Kidney epithelial cell (primary cell): ENCODE measurements around the gene SGSM1. TPM values are rescaled to one million over a fixed set of nuclear protein-coding genes. Genes with fewer than 3 reads are reported as not detected.
A peak's percentile ranks its signal among the peaks of the same experiment; 100 is the strongest.
"Not testable (repeated sequence)": the region's sequence is repeated elsewhere in the genome, so short reads cannot be mapped to it uniquely, and the experiment has no call there.

ENCODE experiments used
- DNase-seq: peaks from one replicate; pipeline ENCODE4 v3.0.0-alpha.2; 2010; ENCODE audit warnings: low read depth
- H3K27me3 ChIP-seq: 2 replicates; pipeline ENCODE4 v1.6.0; 2011; ENCODE audit warnings: low read length; ENCODE audit not compliant: control insufficient read depth, insufficient read depth
- H3K36me3 ChIP-seq: 2 replicates; pipeline ENCODE4 v1.5.1; 2011; ENCODE audit warnings: low read length; ENCODE audit not compliant: control insufficient read depth, insufficient read depth
- H3K4me3 ChIP-seq: 2 replicates; pipeline ENCODE4 v1.5.1; 2011; ENCODE audit warnings: low read depth, mild to moderate bottlenecking, control low read depth, low read length
- CTCF ChIP-seq: IDR thresholded peaks from 2 replicates; pipeline ENCODE4 v1.5.1; 2011; ENCODE audit warnings: mild to moderate bottlenecking, moderate library complexity, low read length, control low read depth, inconsistent platforms; ENCODE audit not compliant: insufficient read depth, poor library complexity, severe bottlenecking
- total RNA-seq: library from RNA; depleted of rRNA; stranded (reverse); fragments of >200 nt; gene quantifications from 2 replicates; pipeline ENCODE4 v1.2.3, GENCODE V29; 2015

Gene SGSM1
- total RNA-seq, 1 donor from 2014 or later = 0.25 TPM

- no peak for DNase-seq
- Histone ChIP-seq H3K27me3 (peaks cover 18% of the 10 kb centered on the region), H3K36me3 (no peaks in the 10 kb centered on the region), H3K4me3 (no peak overlapping the region)
- TF ChIP-seq CTCF = no peak
Measured at GRCh38 chr22:24893341-24894070, 87.5 kb downstream of the SGSM1 start.

GRCh38 chr22:24894220-24894975, 88.4 kb downstream of the SGSM1 start:
- H3K4me3 ChIP-seq = no peak overlapping the region
- H3K27me3 ChIP-seq = peaks cover 18% of the 10 kb centered on the region
- H3K36me3 ChIP-seq = no peaks in the 10 kb centered on the region
- no peak for TF ChIP-seq CTCF
- peak; percentile 96 for DNase-seq

- TF ChIP-seq CTCF = no peak
- Histone ChIP-seq H3K36me3 (no peaks in the 10 kb centered on the region), H3K4me3 (no peak overlapping the region), H3K27me3 (peaks cover 18% of the 10 kb centered on the region)
- peak; percentile 14 for DNase-seq
Measured at GRCh38 chr22:24894998-24895397, 89.0 kb downstream of the SGSM1 start.

GRCh38 chr22:24901448-24901847, 95.4 kb downstream of the SGSM1 start:
- no peak for DNase-seq
- Histone ChIP-seq H3K4me3 (no peak overlapping the region), H3K27me3 (peaks cover 3% of the 10 kb centered on the region), H3K36me3 (no peaks in the 10 kb centered on the region)
- TF ChIP-seq CTCF = no peak

GRCh38 chr22:24905909-24906308, 99.9 kb downstream of the SGSM1 start:
- Histone ChIP-seq H3K36me3 (no peaks in the 10 kb centered on the region), H3K4me3 (no peak overlapping the region), H3K27me3 (no peaks in the 10 kb centered on the region)
- TF ChIP-seq CTCF = no peak
- DNase-seq = no peak

GRCh38 chr22:24907101-24907500, 101.1 kb downstream of the SGSM1 start:
- H3K36me3 ChIP-seq, H3K27me3 ChIP-seq, H3K4me3 ChIP-seq, DNase-seq: not testable (repeated sequence)
